ENCODE measurements around the gene DNAJB5.

DNAJB5 gene

DNA sequence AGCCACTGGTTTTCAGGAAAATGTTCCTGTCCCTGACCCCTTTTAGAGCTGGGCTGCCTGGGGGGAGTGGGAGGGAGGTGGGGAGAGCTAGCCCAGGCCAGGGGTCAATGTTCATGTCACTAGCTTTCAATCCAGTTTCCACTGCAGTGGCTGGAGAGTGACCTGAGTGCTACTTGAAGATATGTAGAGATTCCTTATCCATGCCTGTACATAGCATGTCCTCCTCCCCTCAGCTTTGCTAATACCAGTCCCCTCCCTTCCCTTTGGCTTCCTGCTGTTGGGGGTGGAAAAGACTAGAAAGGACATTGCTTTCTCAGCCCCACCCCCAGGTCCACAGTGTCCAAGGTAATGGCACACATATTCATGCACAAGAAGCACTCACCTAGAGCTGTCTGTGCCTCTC is 7.8 kb downstream of the DNAJB5 start:
- in situ Hi-C loops (cut with MboI; ENCODE audit: low sequenced_read_pairs, unreplicated experiment), result no loop called here
- peak; percentile 2 for DNase-seq (ENCODE audit: low spot score)
- TF ChIP-seq, protein P1, sequence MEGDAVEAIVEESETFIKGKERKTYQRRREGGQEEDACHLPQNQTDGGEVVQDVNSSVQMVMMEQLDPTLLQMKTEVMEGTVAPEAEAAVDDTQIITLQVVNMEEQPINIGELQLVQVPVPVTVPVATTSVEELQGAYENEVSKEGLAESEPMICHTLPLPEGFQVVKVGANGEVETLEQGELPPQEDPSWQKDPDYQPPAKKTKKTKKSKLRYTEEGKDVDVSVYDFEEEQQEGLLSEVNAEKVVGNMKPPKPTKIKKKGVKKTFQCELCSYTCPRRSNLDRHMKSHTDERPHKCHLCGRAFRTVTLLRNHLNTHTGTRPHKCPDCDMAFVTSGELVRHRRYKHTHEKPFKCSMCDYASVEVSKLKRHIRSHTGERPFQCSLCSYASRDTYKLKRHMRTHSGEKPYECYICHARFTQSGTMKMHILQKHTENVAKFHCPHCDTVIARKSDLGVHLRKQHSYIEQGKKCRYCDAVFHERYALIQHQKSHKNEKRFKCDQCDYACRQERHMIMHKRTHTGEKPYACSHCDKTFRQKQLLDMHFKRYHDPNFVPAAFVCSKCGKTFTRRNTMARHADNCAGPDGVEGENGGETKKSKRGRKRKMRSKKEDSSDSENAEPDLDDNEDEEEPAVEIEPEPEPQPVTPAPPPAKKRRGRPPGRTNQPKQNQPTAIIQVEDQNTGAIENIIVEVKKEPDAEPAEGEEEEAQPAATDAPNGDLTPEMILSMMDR (IDR thresholded peaks at IDR 0.05; ENCODE audit: borderline replicate concordance, control extremely low read depth, extremely low read depth, insufficient read depth, missing control alignments), result no peak

- TF ChIP-seq, protein P1 (IDR thresholded peaks at IDR 0.05; ENCODE audit: borderline replicate concordance, control extremely low read depth, extremely low read depth, insufficient read depth, missing control alignments), result no peak
- in situ Hi-C loops (cut with MboI; ENCODE audit: low sequenced_read_pairs, unreplicated experiment), result no loop called here
- DNase-seq (ENCODE audit: low spot score), result peak; percentile 2
Measured at GRCh38 chr9:34998266-34998665, 8.7 kb downstream of the DNAJB5 start.

- in situ Hi-C loops (cut with MboI; ENCODE audit: low sequenced_read_pairs, unreplicated experiment), result no loop called here
- TF ChIP-seq, protein P1 (IDR thresholded peaks at IDR 0.05; ENCODE audit: borderline replicate concordance, control extremely low read depth, extremely low read depth, insufficient read depth, missing control alignments), result no peak
- peak; percentile 1 for DNase-seq (ENCODE audit: low spot score)
Measured at GRCh38 chr9:34999576-34999975, 10.0 kb downstream of the DNAJB5 start.

DNA sequence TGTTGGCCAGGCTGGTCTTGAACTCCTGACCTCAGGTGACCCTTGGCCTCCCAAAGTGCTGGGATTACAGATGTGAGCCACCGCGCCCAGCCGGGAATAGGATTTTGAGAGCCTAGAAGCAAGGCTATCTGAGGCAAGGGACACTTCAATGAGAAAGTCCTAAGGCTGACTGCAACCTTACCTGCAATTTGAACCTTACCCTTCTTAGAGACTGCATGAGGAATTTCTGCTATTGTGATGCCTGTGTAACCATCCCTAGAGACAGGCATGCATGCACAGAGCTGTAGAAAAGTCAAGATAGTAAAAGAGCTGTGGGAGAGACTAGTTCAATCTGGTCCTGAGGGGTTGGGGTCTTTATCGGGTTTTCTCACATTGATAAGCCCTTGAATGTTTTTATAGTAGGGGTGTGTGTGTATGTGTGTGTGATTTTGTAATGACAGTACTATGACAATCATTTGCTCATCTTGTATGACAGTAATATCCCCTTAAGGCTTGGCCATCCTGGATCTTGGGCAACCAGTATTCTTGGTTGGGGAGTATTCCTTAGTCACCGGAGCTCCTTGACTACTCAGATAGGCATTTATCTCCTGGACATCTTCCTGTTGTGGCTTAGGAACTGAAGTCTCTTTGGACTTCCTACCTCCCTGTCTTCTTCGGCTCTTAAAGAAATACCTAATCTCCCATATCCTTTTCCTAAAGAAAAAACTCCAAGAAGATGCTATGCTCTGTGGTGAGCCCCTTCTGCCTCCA is 11.2 kb downstream of the DNAJB5 start:
- no peak for DNase-seq (ENCODE audit: low spot score)
- TF ChIP-seq, protein P1 (IDR thresholded peaks at IDR 0.05; ENCODE audit: borderline replicate concordance, control extremely low read depth, extremely low read depth, insufficient read depth, missing control alignments), result no peak
- in situ Hi-C loops (cut with MboI; ENCODE audit: low sequenced_read_pairs, unreplicated experiment), result no loop called here

GRCh38 chr9:35001285-35001677 is 11.7 kb downstream of the DNAJB5 start:
- no peak for DNase-seq (ENCODE audit: low spot score)
- TF ChIP-seq, protein P1 (IDR thresholded peaks at IDR 0.05; ENCODE audit: borderline replicate concordance, control extremely low read depth, extremely low read depth, insufficient read depth, missing control alignments), result no peak
- in situ Hi-C loops (cut with MboI; ENCODE audit: low sequenced_read_pairs, unreplicated experiment), result no loop called here

DNA sequence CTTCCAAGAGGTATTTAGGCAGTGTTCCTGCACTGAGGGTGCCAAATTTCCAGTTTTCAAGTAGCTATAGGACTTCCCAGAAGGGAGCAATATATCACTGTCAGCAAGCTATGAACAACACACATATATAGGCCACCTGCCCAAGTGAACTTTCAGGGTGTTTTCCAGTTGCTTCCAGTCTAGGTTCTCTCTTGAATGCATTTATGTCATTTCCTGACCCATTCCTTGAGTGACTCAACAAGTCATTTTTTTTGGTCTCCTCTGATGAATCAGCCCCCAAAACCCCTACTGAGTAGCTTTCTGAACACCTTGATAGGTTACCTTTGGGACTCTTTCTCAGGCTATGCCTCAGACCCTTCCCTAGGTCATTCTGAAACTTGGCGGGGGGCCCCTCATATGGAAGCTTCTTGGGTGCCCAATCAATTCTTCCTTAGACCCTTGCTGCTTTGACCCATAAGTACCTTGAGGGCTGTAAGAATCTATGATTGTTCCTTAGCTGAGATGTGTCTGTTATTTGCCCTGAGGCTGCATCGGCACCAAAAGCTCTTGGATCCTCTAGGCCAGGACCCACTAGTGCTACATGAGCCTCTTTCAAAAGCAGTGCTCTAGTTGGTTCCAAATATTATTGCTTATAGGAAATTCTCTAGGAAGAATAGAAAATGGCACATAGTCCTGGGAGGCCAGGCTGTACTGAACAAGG is 12.4 kb downstream of the DNAJB5 start:
- in situ Hi-C loops (cut with MboI; ENCODE audit: low sequenced_read_pairs, unreplicated experiment), result no loop called here
- peak; percentile 49 for DNase-seq (ENCODE audit: low spot score)
- TF ChIP-seq, protein P1 (IDR thresholded peaks at IDR 0.05; ENCODE audit: borderline replicate concordance, control extremely low read depth, extremely low read depth, insufficient read depth, missing control alignments), result no peak
